MM.1S (cell line): ENCODE measurements around the gene ATP8B4.

Source experiments
- DNase-seq: peaks from one replicate; pipeline ENCODE4 v3.0.0-alpha.2; 2015
- H2AFZ ChIP-seq: fragments of 300-600 bp; sonication (generic); 2 replicates; pipeline ENCODE4 v1.6.0; 2016; ENCODE audit warnings: antibody characterized with exemption, low read length
- H3F3A ChIP-seq: fragments of 300-600 bp; sonication (generic); 2 replicates; pipeline ENCODE4 v1.6.1; 2016; ENCODE audit warnings: mild to moderate bottlenecking, antibody characterized with exemption, low read length, moderate library complexity, mixed read lengths; ENCODE audit not compliant: insufficient read depth
- H3K27ac ChIP-seq: fragments of 300-600 bp; sonication (generic); 2 replicates; pipeline ENCODE4 v1.5.1; 2016; ENCODE audit warnings: mild to moderate bottlenecking, low read length
- H3K27me3 ChIP-seq: fragments of 300-600 bp; sonication (generic); replicated peaks from 2 replicates; pipeline ENCODE4 v1.6.0; 2016; ENCODE audit warnings: low read length; ENCODE audit not compliant: insufficient read depth
- H3K36me3 ChIP-seq: fragments of 300-600 bp; sonication (generic); replicated peaks from 2 replicates; pipeline ENCODE4 v1.6.1; 2016; ENCODE audit warnings: mild to moderate bottlenecking, low read length, mixed read lengths; ENCODE audit not compliant: insufficient read depth
- H3K4me1 ChIP-seq: fragments of 300-600 bp; sonication (generic); 2 replicates; pipeline ENCODE4 v1.6.1; 2016; ENCODE audit warnings: low read length, mixed read lengths
- H3K4me2 ChIP-seq: fragments of 300-600 bp; sonication (generic); 2 replicates; pipeline ENCODE4 v1.6.0; 2016; ENCODE audit warnings: low read depth, low read length
- H3K4me3 ChIP-seq: fragments of 300-600 bp; sonication (generic); 2 replicates; pipeline ENCODE4 v1.5.1; 2016; ENCODE audit warnings: low read length, mixed read lengths
- H3K79me2 ChIP-seq: fragments of 300-600 bp; sonication (generic); 2 replicates; pipeline ENCODE4 v1.6.1; 2016; ENCODE audit warnings: mixed run types, low read length, mixed read lengths
- H3K9ac ChIP-seq: fragments of 300-600 bp; sonication (generic); 2 replicates; pipeline ENCODE4 v1.6.1; 2016; ENCODE audit warnings: low read length, mixed read lengths
- H3K9me2 ChIP-seq: fragments of 300-600 bp; sonication (generic); replicated peaks from 2 replicates; pipeline ENCODE4 v1.6.1; 2016; ENCODE audit warnings: mild to moderate bottlenecking, low read length, mixed read lengths; ENCODE audit not compliant: insufficient read depth
- H3K9me3 ChIP-seq: fragments of 300-600 bp; sonication (generic); replicated peaks from 2 replicates; pipeline ENCODE4 v1.6.1; 2016; ENCODE audit warnings: mild to moderate bottlenecking, low read length, mixed read lengths; ENCODE audit not compliant: insufficient read depth
- H4K20me1 ChIP-seq: fragments of 300-600 bp; sonication (generic); 2 replicates; pipeline ENCODE4 v1.6.1; 2016; ENCODE audit warnings: mild to moderate bottlenecking, low read length, moderate library complexity, mixed read lengths; ENCODE audit not compliant: insufficient read depth
- CTCF ChIP-seq: fragments of 300-600 bp; sonication (generic); IDR thresholded peaks from 2 replicates; pipeline ENCODE4 v1.5.1; 2016; ENCODE audit warnings: antibody characterized with exemption, low read length, mixed read lengths
- EZH2 ChIP-seq: fragments of 300-600 bp; sonication (generic); optimal IDR thresholded peaks from 2 replicates; pipeline ENCODE3; 2017; ENCODE audit warnings: low read depth, mild to moderate bottlenecking, antibody characterized with exemption, low read length, mixed read lengths
- EZH2phosphoT487 ChIP-seq: fragments of 300-600 bp; sonication (generic); IDR thresholded peaks from 2 replicates; pipeline ENCODE4 v1.6.1; 2018; ENCODE audit warnings: antibody characterized with exemption, low read length

ATP8B4 gene

GRCh38 chr15:49817100-49817499 is 301.9 kb downstream of the ATP8B4 start:
- no peak overlapping the region for H3K4me2 ChIP-seq
- H3K9ac ChIP-seq = no peak overlapping the region
- H3K27ac ChIP-seq = no peak overlapping the region
- no peaks in the 10 kb centered on the region for H4K20me1 ChIP-seq
- no peaks in the 10 kb centered on the region for H3K79me2 ChIP-seq
- no peaks in the 10 kb centered on the region for H3K9me3 ChIP-seq
- H3K9me2 ChIP-seq = no peaks in the 10 kb centered on the region
- peaks cover 16% of the 10 kb centered on the region for H3K4me1 ChIP-seq
- H3K27me3 ChIP-seq = no peaks in the 10 kb centered on the region
- TF ChIP-seq EZH2 (no peak), CTCF (no peak), EZH2phosphoT487 (no peak)
- no peak overlapping the region for H3K4me3 ChIP-seq
- H2AFZ ChIP-seq = no peak overlapping the region
- H3K36me3 ChIP-seq = no peaks in the 10 kb centered on the region
- no peak for DNase-seq
- peaks cover 5% of the 10 kb centered on the region; the same call in 1 of the 2 replicates for H3F3A ChIP-seq

GRCh38 chr15:49815950-49816349 is 303.1 kb downstream of the ATP8B4 start:
- peak; percentile 58 for DNase-seq
- H2AFZ ChIP-seq = no peak overlapping the region; the same call in 1 of the 2 replicates
- peak overlapping the region; percentile 46 for H3K4me2 ChIP-seq

DNA sequence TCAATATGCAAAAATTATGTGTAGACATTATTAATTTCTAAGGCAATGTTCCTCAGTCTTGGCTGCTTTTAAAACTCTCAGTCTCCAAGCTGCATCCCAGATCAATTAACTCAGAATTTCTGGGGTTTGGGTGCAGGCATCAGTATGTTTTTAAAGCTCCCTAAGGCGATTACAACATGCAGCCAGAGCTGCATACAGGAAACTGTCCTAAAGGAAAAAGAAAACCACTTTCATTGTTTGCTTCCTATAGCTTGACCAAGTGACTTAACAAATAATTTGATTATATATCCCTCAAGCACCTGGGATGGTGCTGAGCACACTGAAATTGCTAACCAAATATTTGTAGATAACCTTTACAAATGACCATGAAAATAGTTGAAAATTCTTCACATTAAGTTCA is 303.5 kb downstream of the ATP8B4 start:
- Histone ChIP-seq H3K36me3 (no peaks in the 10 kb centered on the region), H3K4me3 (no peak overlapping the region), H3K79me2 (no peaks in the 10 kb centered on the region), H4K20me1 (no peaks in the 10 kb centered on the region), H3K27ac (no peak overlapping the region), H3K4me2 (peak overlapping the region; percentile 46), H2AFZ (no peak overlapping the region), H3F3A (peaks cover 5% of the 10 kb centered on the region; the same call in 1 of the 2 replicates), H3K27me3 (no peaks in the 10 kb centered on the region), H3K4me1 (peaks cover 16% of the 10 kb centered on the region), H3K9me3 (no peaks in the 10 kb centered on the region), H3K9me2 (no peaks in the 10 kb centered on the region), H3K9ac (no peak overlapping the region)
- no peak for TF ChIP-seq CTCF
- no peak for DNase-seq

More at GRCh38 chr15:49815950-49816349, 303.1 kb downstream of the ATP8B4 start:
- H3K36me3 ChIP-seq = no peaks in the 10 kb centered on the region
- no peak overlapping the region for H3K9ac ChIP-seq
- peaks cover 5% of the 10 kb centered on the region; the same call in 1 of the 2 replicates for H3F3A ChIP-seq
- H3K9me3 ChIP-seq = no peaks in the 10 kb centered on the region
- no peaks in the 10 kb centered on the region for H3K79me2 ChIP-seq
- H4K20me1 ChIP-seq = no peaks in the 10 kb centered on the region
- H3K27ac ChIP-seq = no peak overlapping the region
- H3K4me3 ChIP-seq = no peak overlapping the region
- no peaks in the 10 kb centered on the region for H3K9me2 ChIP-seq
- peaks cover 16% of the 10 kb centered on the region for H3K4me1 ChIP-seq
- TF ChIP-seq CTCF (no peak), EZH2phosphoT487 (no peak), EZH2 (no peak)
- H3K27me3 ChIP-seq = no peaks in the 10 kb centered on the region
